HepG2 (cell line): ENCODE measurements around the gene EFCAB13. TPM values are rescaled to one million over a fixed set of nuclear protein-coding genes. Genes with fewer than 3 reads are reported as not detected.

Experiments used
- ATAC-seq: fragments of 200-7000 bp; cut with Tn5 transposase; 3 replicates; pipeline ENCODE4 v1.9.1; 2020; ENCODE audit warnings: mild to moderate bottlenecking, moderate library complexity
- BruUV-seq: library from RNA; stranded (reverse); fragments of 400-500 nt; replicated peaks from 2 replicates; lab custom pipeline; 2021; lab: Mats Ljungman, UMichigan
- CTCF ChIA-PET: fragments of 300-600 bp; formaldehyde crosslinking; extraction: SDS; loops from one replicate; lab custom pipeline; 2021; ENCODE audit warnings: low total read pairs, inconsistent platforms, low intra/inter-chr PET ratio; lab: Yijun Ruan, JAX
- POLR2A ChIA-PET: fragments of 350-600 bp; sonication (Branson Sonifier 250); formaldehyde crosslinking; loops from one replicate; lab custom pipeline; 2020; ENCODE audit warnings: antibody characterized with exemption, inconsistent platforms; lab: Yijun Ruan, JAX
- DNase-seq: peaks from one replicate; pipeline ENCODE4 v3.0.0-alpha.2; 2015; ENCODE audit warnings: low spot score
- FAIRE-seq: peaks from 3 replicates; lab custom pipeline; 2011; peaks lifted over from hg19 to GRCh38; lab: Jason Lieb, UNC
- H2AFZ ChIP-seq: one replicate; pipeline ENCODE4 v1.6.1; 2011; ENCODE audit warnings: low read length, inconsistent platforms
- H3K27ac ChIP-seq: fragments of 300-600 bp; 3 replicates; pipeline ENCODE4 v1.8.0; 2011; ENCODE audit warnings: mixed run types, mild to moderate bottlenecking, mixed read lengths, low read length, inconsistent platforms; ENCODE audit not compliant: insufficient read depth; ENCODE audit errors: extremely low read length
- H3K27me3 ChIP-seq, 2 experiments: fragments of 200-600 bp in 1 of 2; 2 replicates in 1 of 2; 3 replicates in 1 of 2; pipeline versions ENCODE4 v1.6.0 to v1.8.0; 2011; ENCODE audit warnings: low read length in 2 of 2, mild to moderate bottlenecking in 2 of 2, moderate library complexity in 2 of 2, inconsistent platforms in 1 of 2; ENCODE audit not compliant: insufficient read depth in 2 of 2, control insufficient read depth in 1 of 2
- H3K36me3 ChIP-seq, 2 experiments: fragments of 200-600 bp in 1 of 2; replicated peaks in 1 of 2; 2 replicates in 1 of 2; 3 replicates in 1 of 2; pipeline versions ENCODE4 v1.5.1 to v1.8.0; 2011; ENCODE audit warnings: low read length in 2 of 2, inconsistent platforms in 1 of 2; ENCODE audit not compliant: insufficient read depth in 2 of 2, control insufficient read depth in 1 of 2
- H3K4me1 ChIP-seq: 2 replicates; pipeline ENCODE4 v1.5.1; 2012; ENCODE audit warnings: low read length, inconsistent platforms; ENCODE audit not compliant: insufficient read depth
- H3K4me2 ChIP-seq: 2 replicates; pipeline ENCODE4 v1.6.0; 2011; ENCODE audit warnings: low read depth, low read length, inconsistent platforms
- H3K4me3 ChIP-seq, 3 experiments: fragments of 200-600 bp in 1 of 3; sonication (generic), shearing (Covaris generic) in 1 of 3; replicated peaks in 1 of 3; 2 replicates each; pipeline ENCODE4 v1.5.1; 2011 to 2016; ENCODE audit warnings: low read length in 3 of 3, inconsistent platforms in 2 of 3, low read depth in 2 of 3, mild to moderate bottlenecking in 2 of 3, control low read depth in 1 of 3, mixed read lengths in 1 of 3; ENCODE audit not compliant: insufficient read depth in 1 of 3
- H3K79me2 ChIP-seq: one replicate; pipeline ENCODE4 v1.6.1; 2011; ENCODE audit warnings: low read length, inconsistent platforms; ENCODE audit not compliant: insufficient read depth
- H3K9ac ChIP-seq: 2 replicates; pipeline ENCODE4 v1.6.0; 2011; ENCODE audit warnings: mild to moderate bottlenecking, low read depth, low read length, inconsistent platforms; ENCODE audit not compliant: insufficient read depth
- H3K9me3 ChIP-seq: 2 replicates; pipeline ENCODE4 v1.5.1; 2012; ENCODE audit warnings: mild to moderate bottlenecking, low read length
- H4K20me1 ChIP-seq: 2 replicates; pipeline ENCODE4 v1.6.0; 2011; ENCODE audit warnings: inconsistent platforms, mild to moderate bottlenecking, low read length, moderate library complexity; ENCODE audit not compliant: insufficient read depth
- FOXO4 ChIP-seq: sonication (generic); formaldehyde crosslinking; conservative IDR thresholded peaks from 2 replicates; pipeline ENCODE4 v1.8.1; 2023; ENCODE audit warnings: missing genetic modification reagents
- LRRFIP1 ChIP-seq: sonication (generic); formaldehyde crosslinking; conservative IDR thresholded peaks from 2 replicates; pipeline ENCODE4 v1.4.0; 2020; ENCODE audit warnings: missing genetic modification reagents
- PAX8 ChIP-seq: sonication (generic); formaldehyde crosslinking; IDR thresholded peaks from 2 replicates; pipeline ENCODE4 v1.8.0; 2022; ENCODE audit warnings: mild to moderate bottlenecking, missing genetic modification reagents, borderline replicate concordance
- RFX1 ChIP-seq: fragments of 450-650 bp; IDR thresholded peaks from 2 replicates; pipeline ENCODE4 v1.6.1; 2017
- SP4 ChIP-seq: sonication (generic); formaldehyde crosslinking; IDR thresholded peaks from 2 replicates; pipeline ENCODE4 v1.8.1; 2023; ENCODE audit warnings: mild to moderate bottlenecking, missing genetic modification reagents
- THAP7 ChIP-seq: sonication (generic); formaldehyde crosslinking; IDR thresholded peaks from 2 replicates; pipeline ENCODE4 v1.8.1; 2023; ENCODE audit warnings: mild to moderate bottlenecking, missing genetic modification reagents
- ZNF709 ChIP-seq: sonication (generic); formaldehyde crosslinking; IDR thresholded peaks from 2 replicates; pipeline ENCODE4 v1.5.0; 2020; ENCODE audit warnings: mild to moderate bottlenecking, missing genetic modification reagents
- WGBS: methylation state at CpG from one replicate; pipeline ENCODE4 v1.1.6; 2017; ENCODE audit warnings: low lambda C conversion rate; 5-methylcytosine and 5-hydroxymethylcytosine counted together
- in situ Hi-C: cut with HindIII; loops from 2 replicates; pipeline ENCODE4 v1.10.0; 2017; ENCODE audit warnings: low pct_unique_long_range_greater_than_20kb; ENCODE audit not compliant: extremely low pct_ligation_motif_present
- intact Hi-C: fragments of 100-400 bp; cut with micrococcal nuclease; formaldehyde crosslinking; loops from one replicate; pipeline ENCODE4 v1.10.0; 2022; ENCODE audit not compliant: unreplicated experiment
- polyA plus RNA-seq, 8 experiments: library from polyadenylated mRNA; depleted of rRNA in 3 of 8; stranded (reverse) in 7 of 8; unstranded in 1 of 8; fragments of >200 nt; fragmentation: Illumina TruSeq in 4 of 8; extraction: Trizol in 4 of 8; gene quantifications; 2 replicates each; pipeline versions ENCODE4 v1.2.1 to v1.2.3, GENCODE V29; 2011 to 2016; ENCODE audit warnings: low read depth in 4 of 8, missing spikeins in 1 of 8, mixed read lengths in 1 of 8; ENCODE audit not compliant: insufficient read depth in 1 of 8
- total RNA-seq, 5 experiments: library from RNA; depleted of rRNA; stranded (reverse); fragments of >200 nt; fragmentation: Illumina TruSeq; extraction: Trizol; gene quantifications; 2 replicates each; pipeline ENCODE4 v1.2.3, GENCODE V29; 2016; ENCODE audit warnings: low read depth in 1 of 5

EFCAB13 gene
- total and polyA plus RNA-seq, 2 of the 13 experiments (the other 11 are each of a cell fraction or from before 2014, with no cell fraction given) = 0.22 to 0.71 TPM

GRCh38 chr17:47320879-47321502 lies 2.8 kb upstream of the EFCAB13 start:
- no peak for FAIRE-seq
- Histone ChIP-seq H4K20me1 (no peaks in the 10 kb centered on the region), H3K36me3 (no peaks in the 10 kb centered on the region), H3K27ac (no peak overlapping the region), H3K4me1 (peaks cover 50% of the 10 kb centered on the region), H3K79me2 (no peaks in the 10 kb centered on the region), H3K9me3 (peaks cover 6% of the 10 kb centered on the region; the same call in 1 of the 2 replicates), H2AFZ (no peak overlapping the region)
- DNase-seq = no peak
- CTCF ChIA-PET = no interaction called here
- no peak for ATAC-seq
- BruUV-seq = no TSS peak
- no peak for TF ChIP-seq PAX8
- no peak for TF ChIP-seq THAP7 (CRISPR knock-in tag)
- no peak for TF ChIP-seq SP4 (CRISPR knock-in tag)
- TF ChIP-seq LRRFIP1 (CRISPR knock-in tag) = no peak
- no peak for TF ChIP-seq RFX1
- no peak for TF ChIP-seq FOXO4
- TF ChIP-seq ZNF709 = no peak
- TF ChIP-seq, all 625 proteins: peak for 0
- Histone ChIP-seq H3K4me3 (no peak overlapping the region), H3K4me2 (no peak overlapping the region), H3K9ac (no peak overlapping the region), H3K27me3 (no peaks in the 10 kb centered on the region)
- in situ Hi-C loops (no loop called here), intact Hi-C loops (no loop called here)
- 73% methylated on average over 5 of the region's 5 CpGs for WGBS
- POLR2A ChIA-PET = no interaction called here
